Adrenal gland (tissue), 5 donors: Measurements from ENCODE around the gene TRIO.
"Not testable (repeated sequence)": the region's sequence is repeated elsewhere in the genome, so short reads cannot be mapped to it uniquely, and the experiment has no call there.

Source experiments
- POLR2A ChIP-seq, 2 donors: fragments of 450-650 bp; IDR thresholded peaks; one replicate each; pipeline ENCODE4 v1.6.1; 2017; ENCODE audit warnings: antibody characterized with exemption in 2 of 2, mild to moderate bottlenecking in 2 of 2, moderate library complexity in 1 of 2
- TF ChIP-seq, protein P1 (sequence below), 6 experiments: fragments of 450-650 bp in 4 of 6; fragments of 200-600 bp in 2 of 6; sonication (generic) in 1 of 6; IDR thresholded peaks; 1 replicate in 5 of 6; 2 replicates in 1 of 6; pipeline versions ENCODE4 v1.5.1 to v1.8.0; 2016 to 2021; ENCODE audit warnings: antibody characterized with exemption in 6 of 6, mild to moderate bottlenecking in 2 of 6, moderate library complexity in 1 of 6
- donor health status: DM: no; HTN: no; CAD: no.

DNA sequence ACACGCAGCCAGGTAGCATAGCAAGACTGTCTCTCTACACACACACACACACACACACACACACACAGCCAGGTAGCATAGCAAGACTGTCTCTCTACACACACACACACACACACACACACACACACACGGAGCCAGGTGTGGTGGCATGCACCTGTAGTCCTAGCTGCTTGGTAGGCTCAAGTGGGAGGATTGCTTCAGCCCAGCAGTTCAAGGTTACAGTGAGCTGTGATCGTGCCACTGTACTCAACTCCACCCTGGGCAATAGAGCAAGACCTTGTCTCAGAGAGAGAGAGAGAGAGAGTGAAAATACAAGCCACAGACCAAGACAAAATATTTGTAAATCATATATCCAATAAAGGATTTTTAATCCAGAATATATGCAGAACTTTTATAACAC is 64.3 kb downstream of the TRIO start:
- TF ChIP-seq, protein P1, sequence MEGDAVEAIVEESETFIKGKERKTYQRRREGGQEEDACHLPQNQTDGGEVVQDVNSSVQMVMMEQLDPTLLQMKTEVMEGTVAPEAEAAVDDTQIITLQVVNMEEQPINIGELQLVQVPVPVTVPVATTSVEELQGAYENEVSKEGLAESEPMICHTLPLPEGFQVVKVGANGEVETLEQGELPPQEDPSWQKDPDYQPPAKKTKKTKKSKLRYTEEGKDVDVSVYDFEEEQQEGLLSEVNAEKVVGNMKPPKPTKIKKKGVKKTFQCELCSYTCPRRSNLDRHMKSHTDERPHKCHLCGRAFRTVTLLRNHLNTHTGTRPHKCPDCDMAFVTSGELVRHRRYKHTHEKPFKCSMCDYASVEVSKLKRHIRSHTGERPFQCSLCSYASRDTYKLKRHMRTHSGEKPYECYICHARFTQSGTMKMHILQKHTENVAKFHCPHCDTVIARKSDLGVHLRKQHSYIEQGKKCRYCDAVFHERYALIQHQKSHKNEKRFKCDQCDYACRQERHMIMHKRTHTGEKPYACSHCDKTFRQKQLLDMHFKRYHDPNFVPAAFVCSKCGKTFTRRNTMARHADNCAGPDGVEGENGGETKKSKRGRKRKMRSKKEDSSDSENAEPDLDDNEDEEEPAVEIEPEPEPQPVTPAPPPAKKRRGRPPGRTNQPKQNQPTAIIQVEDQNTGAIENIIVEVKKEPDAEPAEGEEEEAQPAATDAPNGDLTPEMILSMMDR (IDR thresholded peaks at IDR 0.05): not testable (repeated sequence)
- not testable (repeated sequence) for TF ChIP-seq POLR2A (IDR thresholded peaks at IDR 0.05)
